Small intestine (tissue), 7 donors: ENCODE results near the gene MRTO4. TPM values are rescaled to one million over a fixed set of nuclear protein-coding genes. Genes with fewer than 3 reads are reported as not detected.
"Not testable (repeated sequence)": the region's sequence is repeated elsewhere in the genome, so short reads cannot be mapped to it uniquely, and the experiment has no call there.

Experiments used
- DNase-seq, 2 donors: peaks; one replicate each; pipeline versions ENCODE4 v3.0.0 to v3.0.0-alpha.2; 2013
- FAIRE-seq: peaks from 2 replicates; lab custom pipeline; 2012; peaks lifted over from hg19 to GRCh38; lab: Jason Lieb, UNC
- H3K27ac ChIP-seq, 3 donors: one replicate each; pipeline ENCODE4 v1.5.1; 2013; ENCODE audit warnings: low read length in 2 of 3, mild to moderate bottlenecking in 2 of 3, control low read depth in 1 of 3, inconsistent platforms in 1 of 3, low read depth in 1 of 3, moderate library complexity in 1 of 3
- H3K27me3 ChIP-seq, 3 donors: one replicate each; pipeline ENCODE4 v1.6.1; 2013; ENCODE audit warnings: low read length in 3 of 3, inconsistent platforms in 1 of 3; ENCODE audit not compliant: control insufficient read depth in 3 of 3, insufficient read depth in 3 of 3
- H3K36me3 ChIP-seq, 3 donors: one replicate each; pipeline ENCODE4 v1.6.1; 2013; ENCODE audit warnings: low read length in 3 of 3, inconsistent platforms in 1 of 3, low read depth in 1 of 3, mild to moderate bottlenecking in 1 of 3, moderate library complexity in 1 of 3; ENCODE audit not compliant: control insufficient read depth in 3 of 3, insufficient read depth in 2 of 3
- H3K4me1 ChIP-seq, 3 donors: one replicate each; pipeline ENCODE4 v1.6.1; 2013; ENCODE audit warnings: low read length in 2 of 3, inconsistent platforms in 1 of 3, low read depth in 1 of 3, mild to moderate bottlenecking in 1 of 3, moderate library complexity in 1 of 3; ENCODE audit not compliant: control insufficient read depth in 3 of 3, insufficient read depth in 2 of 3
- H3K4me3 ChIP-seq, 3 donors: one replicate each; pipeline ENCODE4 v1.5.1; 2013; ENCODE audit warnings: low read length in 3 of 3, control low read depth in 1 of 3, inconsistent platforms in 1 of 3, low read depth in 1 of 3, mild to moderate bottlenecking in 1 of 3, moderate library complexity in 1 of 3
- H3K9me3 ChIP-seq, 2 donors: one replicate each; pipeline ENCODE4 v1.6.1; 2013; ENCODE audit warnings: low read depth in 1 of 2, low read length in 1 of 2; ENCODE audit not compliant: control insufficient read depth in 2 of 2, insufficient read depth in 1 of 2
- WGBS, 3 donors: extraction: QIAGEN DNeasy Blood & Tissue Kit; methylation state at CpG; one replicate each; pipeline ENCODE4 v1.1.7; 2013; 5-methylcytosine and 5-hydroxymethylcytosine counted together
- polyA plus RNA-seq, 4 donors: library from polyadenylated mRNA; stranded (reverse) in 3 of 4; unstranded in 1 of 4; fragments of 200-250 nt in 3 of 4; fragments of 120-200 nt in 1 of 4; gene quantifications; one replicate each; pipeline versions ENCODE4 v1.2.1 to v1.2.3, GENCODE V29; 2013
- donor health status: healthy with polysubstance abuse.
- donor health status: control.
- donor health status: control.
- donor health status: Bipolar disorder and iron deficiency.
- donor health status: healthy.

The MRTO4 gene
- polyA plus RNA-seq, 4 donors: 7.6 to 40.3 (median 17.5) TPM

GRCh38 chr1:19231736-19232523 lies 19.7 kb upstream of the MRTO4 start:
- not testable (repeated sequence) for DNase-seq, H3K27ac ChIP-seq, H3K27me3 ChIP-seq, FAIRE-seq, H3K4me1 ChIP-seq, H3K4me3 ChIP-seq, H3K9me3 ChIP-seq
- H3K36me3 ChIP-seq: peaks cover 22 to 68% (median 36%) of the 10 kb centered on the region in 3 donors
- WGBS, 3 donors: 86 to 94% (median 93%) methylated on average over 16 of the region's 16 CpGs

GRCh38 chr1:19232524-19232846 lies 19.1 kb upstream of the MRTO4 start:
- Histone ChIP-seq H3K27me3 (no peaks in the 10 kb centered on the region), H3K9me3 (no peaks in the 10 kb centered on the region), H3K4me1 (no peaks in the 10 kb centered on the region), H3K4me3 (no peak overlapping the region), H3K27ac (no peak overlapping the region), H3K36me3 (peaks cover 26 to 68% (median 38%) of the 10 kb centered on the region in 3 donors)
- DNase-seq (no peak), FAIRE-seq (no peak)

DNA sequence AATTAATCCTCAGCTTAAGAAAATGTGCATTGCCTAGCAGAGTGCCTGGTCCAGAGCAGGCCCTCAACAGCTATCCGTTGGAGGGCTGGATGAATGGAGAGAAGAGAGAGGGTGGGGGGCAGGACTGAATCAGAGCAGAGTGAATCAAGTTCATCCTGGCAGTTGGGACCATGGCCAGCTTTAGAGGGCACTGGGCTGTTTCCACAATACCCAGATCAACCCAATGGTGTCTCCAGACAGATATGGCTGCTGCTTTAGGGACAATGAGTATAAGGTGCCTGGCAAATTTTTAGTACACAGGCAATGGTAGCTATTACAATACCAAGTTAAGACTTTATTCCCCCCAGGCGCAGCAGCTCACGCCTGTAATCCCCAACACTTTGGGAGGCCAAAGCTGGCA lies 17.4 kb upstream of the MRTO4 start:
- Histone ChIP-seq H3K9me3 (no peaks in the 10 kb centered on the region), H3K4me3 (no peak overlapping the region), H3K27me3 (no peaks in the 10 kb centered on the region), H3K4me1 (no peaks in the 10 kb centered on the region), H3K27ac (no peak overlapping the region), H3K36me3 (peaks cover 34 to 73% (median 40%) of the 10 kb centered on the region in 3 donors)
- DNase-seq (no peak), FAIRE-seq (no peak)
- WGBS, 3 donors: 94 to 96% (median 95%) methylated on average over 3 of the region's 3 CpGs

- FAIRE-seq (no peak), DNase-seq (no peak)
- Histone ChIP-seq H3K36me3 (peaks cover 35 to 76% (median 36%) of the 10 kb centered on the region in 3 donors), H3K4me1 (no peaks in the 10 kb centered on the region), H3K27ac (no peak overlapping the region), H3K4me3 (no peak overlapping the region), H3K9me3 (no peaks in the 10 kb centered on the region), H3K27me3 (no peaks in the 10 kb centered on the region)
- 85 to 92% (median 86%) methylated on average over 7 of the region's 7 CpGs for WGBS, 3 donors
Observed at GRCh38 chr1:19239876-19240275, 11.7 kb upstream of the MRTO4 start.

DNA sequence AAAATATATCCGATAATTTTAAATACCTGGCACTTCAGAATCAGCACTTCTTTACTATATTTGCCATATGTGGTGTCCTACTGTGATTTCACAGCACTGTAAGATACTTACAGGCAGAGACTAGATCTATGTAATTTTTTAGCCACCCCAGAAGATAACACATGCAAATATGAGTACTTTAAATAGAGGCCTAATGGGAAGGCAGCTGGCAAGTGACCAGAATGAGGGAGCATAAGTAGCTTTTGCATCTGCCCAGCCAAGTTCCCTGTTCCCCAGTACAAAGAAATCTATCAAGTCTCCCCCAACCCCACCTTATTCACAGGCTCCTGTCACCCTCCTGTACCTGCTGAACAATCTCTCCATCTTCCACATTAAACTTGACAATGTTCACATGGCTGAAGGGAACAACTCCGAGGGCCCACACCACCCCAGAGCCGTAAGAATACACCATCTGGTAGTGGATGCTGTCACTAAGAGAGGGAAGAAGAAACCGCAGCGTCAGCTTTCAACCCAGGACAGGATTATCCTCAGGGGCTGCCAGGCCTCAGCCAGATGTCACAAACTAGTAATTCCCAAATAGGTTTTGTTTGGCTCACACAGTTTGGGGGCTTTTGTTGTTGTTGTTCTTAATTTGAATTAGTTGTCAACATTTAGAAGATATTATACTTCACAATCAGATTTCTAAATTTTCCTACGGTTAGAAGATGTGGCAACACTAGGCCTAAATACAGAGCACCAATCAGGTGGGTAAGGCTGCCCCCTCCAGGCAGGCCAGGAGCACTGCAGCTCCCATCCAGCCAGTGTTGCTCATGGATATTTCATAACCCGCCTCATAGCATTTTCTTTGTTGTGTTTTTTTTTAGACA lies 10.7 kb upstream of the MRTO4 start:
- WGBS, 3 donors: 70 to 74% (median 72%) methylated on average over 7 of the region's 7 CpGs
- no peak overlapping the region for H3K4me3 ChIP-seq
- H3K27ac ChIP-seq: no peak overlapping the region
- peaks cover 32 to 74% (median 35%) of the 10 kb centered on the region in 3 donors for H3K36me3 ChIP-seq
- no peaks in the 10 kb centered on the region for H3K27me3 ChIP-seq
- FAIRE-seq: no peak
- no peaks in the 10 kb centered on the region for H3K4me1 ChIP-seq
- peak; percentile 55 to 69 for DNase-seq
- H3K9me3 ChIP-seq: no peaks in the 10 kb centered on the region

DNA sequence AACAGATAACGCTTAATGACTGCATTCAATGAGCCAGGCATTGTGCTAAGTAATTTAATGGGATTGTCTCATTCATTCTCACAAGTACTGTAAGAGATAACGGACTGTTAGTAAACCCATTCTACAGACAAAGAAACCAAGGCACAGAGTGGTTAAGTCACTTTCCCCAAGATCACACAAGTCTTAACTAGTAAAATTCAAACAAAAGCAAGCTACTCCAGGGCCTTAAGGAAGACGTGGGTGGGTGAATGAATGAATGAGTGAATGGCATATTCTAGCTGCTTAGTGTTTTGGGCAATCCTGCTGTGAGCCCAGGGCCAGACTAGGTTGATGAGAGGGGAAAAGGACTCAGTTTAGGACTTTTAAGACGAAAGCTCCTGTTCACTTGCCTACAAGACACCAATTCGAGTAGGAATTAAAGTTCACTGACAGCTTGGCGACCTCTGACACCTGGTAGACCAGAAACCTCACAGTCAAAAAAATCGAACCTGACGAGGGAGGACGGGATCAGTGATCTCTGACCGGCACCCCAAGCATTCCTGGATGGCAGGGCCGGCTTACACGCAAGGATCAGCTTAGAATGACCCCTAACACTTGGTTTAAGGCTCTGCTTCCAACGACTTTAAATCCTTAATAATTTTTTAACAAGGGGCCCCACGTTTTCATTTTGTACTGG lies 838 bp upstream of the MRTO4 start:
- H3K4me1 ChIP-seq: peaks cover 0 to 12% (median 6%) of the 10 kb centered on the region in 3 donors
- peaks cover 0 to 32% (median 0%) of the 10 kb centered on the region in 3 donors for H3K36me3 ChIP-seq
- no peaks in the 10 kb centered on the region for H3K27me3 ChIP-seq
- peak in 1 of 2 donors; percentile 31 for DNase-seq
- H3K4me3 ChIP-seq: peak overlapping the region; percentile 68 to 90 (median 70)
- peak overlapping the region; percentile 81 to 97 (median 91) for H3K27ac ChIP-seq
- no peaks in the 10 kb centered on the region for H3K9me3 ChIP-seq
- FAIRE-seq: no peak
- WGBS, 3 donors: 6 to 11% (median 8%) methylated on average over 14 of the region's 14 CpGs

DNA sequence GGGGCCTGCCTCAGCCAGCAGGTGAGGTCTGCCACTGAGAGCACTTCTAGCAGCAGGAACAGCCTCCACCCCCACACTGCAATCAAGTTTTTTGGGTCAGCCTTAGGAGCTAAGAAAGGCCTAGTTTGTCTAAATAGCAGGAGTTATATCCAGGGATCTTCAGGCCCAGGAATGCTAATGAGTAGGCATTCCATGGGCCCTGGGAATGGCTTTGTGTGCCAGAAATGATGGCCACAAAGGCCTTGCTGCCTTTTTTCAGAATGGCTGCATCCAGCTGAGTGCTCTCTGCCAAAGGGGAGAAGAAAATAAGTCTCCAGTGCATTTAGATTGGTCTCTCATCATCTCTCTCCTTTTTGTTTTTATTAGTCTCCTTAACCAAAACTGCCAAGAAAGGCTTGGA lies 2.8 kb downstream of the MRTO4 start:
- Histone ChIP-seq H3K27ac (no peak overlapping the region), H3K4me3 (no peak overlapping the region), H3K9me3 (no peaks in the 10 kb centered on the region), H3K36me3 (peaks cover 16 to 61% (median 19%) of the 10 kb centered on the region in 3 donors), H3K27me3 (no peaks in the 10 kb centered on the region), H3K4me1 (peaks cover 0 to 12% (median 6%) of the 10 kb centered on the region in 3 donors)
- DNase-seq: no peak
- FAIRE-seq: no peak

DNA sequence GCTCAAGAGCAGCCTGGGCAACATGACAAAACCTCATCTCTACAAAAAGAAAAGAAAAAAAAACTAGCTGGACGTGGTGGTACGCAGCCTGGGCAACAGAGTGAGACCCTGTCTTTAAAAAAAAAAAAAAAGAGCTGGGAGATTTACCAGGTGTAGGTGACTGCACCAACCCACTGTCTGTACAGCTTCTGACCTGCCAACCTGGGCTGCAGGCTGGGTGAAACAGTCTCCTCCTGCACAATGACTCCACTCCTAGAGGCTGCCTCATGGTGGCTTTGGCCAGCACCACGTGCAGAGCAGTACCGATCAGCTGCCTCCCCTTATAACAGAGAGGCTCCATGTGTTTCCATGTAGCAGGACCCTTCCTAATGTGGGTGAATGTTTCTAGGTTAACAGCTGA lies 3.7 kb downstream of the MRTO4 start:
- peaks cover 0 to 12% (median 6%) of the 10 kb centered on the region in 3 donors for H3K4me1 ChIP-seq
- H3K4me3 ChIP-seq: no peak overlapping the region
- H3K36me3 ChIP-seq: peaks cover 18 to 66% (median 19%) of the 10 kb centered on the region in 3 donors
- no peak overlapping the region for H3K27ac ChIP-seq
- FAIRE-seq (no peak), DNase-seq (no peak)
- 88 to 95% (median 90%) methylated on average over 4 of the region's 4 CpGs for WGBS, 3 donors
- H3K9me3 ChIP-seq: no peaks in the 10 kb centered on the region
- no peaks in the 10 kb centered on the region for H3K27me3 ChIP-seq
